ENCODE results near the gene KDM4B.

KDM4B gene

DNA sequence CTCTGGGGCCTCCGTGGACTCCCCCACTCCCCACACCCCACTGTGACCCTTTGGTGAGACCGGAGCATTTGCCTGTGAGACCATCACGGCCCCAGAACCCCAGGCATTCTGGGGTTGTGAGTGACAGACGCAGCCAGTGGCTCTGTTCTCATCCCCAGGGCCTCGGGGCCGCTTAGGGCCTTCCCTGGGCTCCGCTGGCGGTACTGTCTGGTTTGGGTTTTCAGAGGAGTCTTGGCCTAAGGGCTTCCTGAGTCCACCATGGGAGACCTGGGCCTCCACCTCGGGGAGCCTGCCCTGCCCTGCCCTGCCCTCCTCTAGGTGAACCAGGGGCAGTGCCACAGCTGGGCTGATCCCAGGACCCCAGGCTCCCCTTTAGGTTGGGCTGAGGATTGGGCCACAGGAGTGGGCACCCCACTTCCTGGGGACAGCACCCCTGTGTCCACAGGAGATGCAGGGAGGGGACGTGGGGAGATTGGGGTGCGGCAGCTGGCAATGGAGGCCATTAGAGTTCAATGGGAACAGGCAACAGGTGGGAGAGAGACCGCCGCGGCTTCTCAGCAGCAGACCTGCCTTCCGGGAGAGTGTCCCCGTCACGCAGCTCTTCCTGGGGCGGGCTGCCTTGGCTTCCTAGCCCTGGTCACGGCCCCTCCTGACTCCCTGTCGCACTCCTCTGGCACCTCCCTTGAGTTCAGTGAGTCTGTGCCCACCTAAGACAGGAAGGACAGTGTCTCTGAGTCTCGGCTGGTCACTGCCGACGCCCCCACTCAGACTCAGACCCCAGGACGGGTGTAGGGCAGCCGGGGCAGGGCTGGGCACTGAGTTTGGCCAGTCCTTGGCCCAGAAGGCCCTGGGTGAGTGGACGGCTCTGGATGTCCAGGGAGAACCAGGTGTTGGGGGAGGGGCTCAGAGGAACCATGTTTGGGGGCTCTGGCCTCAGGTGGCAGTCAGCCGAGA lies 164.1 kb downstream of the KDM4B start:
- DNase-seq: no peak

GRCh38 chr19:5133986-5134595 lies 165.2 kb downstream of the KDM4B start:
- DNase-seq: no peak

GRCh38 chr19:5134691-5135090 lies 165.8 kb downstream of the KDM4B start:
- DNase-seq: no peak

DNA sequence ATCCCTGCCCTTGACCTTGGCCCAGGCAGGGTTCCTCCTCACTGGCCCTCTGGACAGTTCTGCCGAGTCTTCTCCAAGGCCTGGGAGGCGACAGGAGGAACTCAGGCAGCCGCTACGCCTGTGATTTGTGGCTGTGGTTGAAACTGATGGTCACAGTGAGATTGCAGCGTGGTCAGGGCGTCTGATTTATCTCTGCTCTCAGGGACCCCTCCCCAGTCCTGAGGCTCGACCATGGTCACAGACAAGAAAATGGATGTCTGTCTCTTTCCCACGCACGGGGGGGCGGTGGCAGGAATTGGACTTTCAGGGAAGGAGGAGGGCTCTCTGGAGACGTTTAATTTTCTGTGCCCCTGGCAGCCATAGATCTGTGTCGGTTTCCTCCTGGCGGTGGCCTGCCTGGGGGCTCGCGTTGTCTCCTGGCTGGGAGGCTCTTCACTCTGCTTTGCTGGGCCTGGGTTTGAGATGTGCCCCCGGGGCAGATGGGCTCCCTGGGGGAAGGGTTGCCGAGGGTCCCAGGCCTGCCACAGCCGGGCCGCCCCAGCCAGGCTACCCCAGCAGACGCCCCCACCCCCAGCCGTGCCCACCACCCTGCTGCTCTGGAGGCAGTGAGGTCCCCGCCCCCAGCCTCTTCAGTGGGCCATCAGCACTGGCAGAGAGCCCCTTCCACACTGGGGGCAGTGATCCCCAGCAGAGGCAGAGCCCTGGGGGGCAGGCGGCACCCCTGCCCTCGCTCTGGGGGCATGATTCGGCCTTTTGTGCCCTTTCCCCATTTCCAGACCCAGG lies 167.4 kb downstream of the KDM4B start:
- no peak for DNase-seq

- peak in 10 of 56 donors; percentile 1 to 35 (median 23) for DNase-seq
Observed at GRCh38 chr19:5137114-5137513, 168.2 kb downstream of the KDM4B start.

DNA sequence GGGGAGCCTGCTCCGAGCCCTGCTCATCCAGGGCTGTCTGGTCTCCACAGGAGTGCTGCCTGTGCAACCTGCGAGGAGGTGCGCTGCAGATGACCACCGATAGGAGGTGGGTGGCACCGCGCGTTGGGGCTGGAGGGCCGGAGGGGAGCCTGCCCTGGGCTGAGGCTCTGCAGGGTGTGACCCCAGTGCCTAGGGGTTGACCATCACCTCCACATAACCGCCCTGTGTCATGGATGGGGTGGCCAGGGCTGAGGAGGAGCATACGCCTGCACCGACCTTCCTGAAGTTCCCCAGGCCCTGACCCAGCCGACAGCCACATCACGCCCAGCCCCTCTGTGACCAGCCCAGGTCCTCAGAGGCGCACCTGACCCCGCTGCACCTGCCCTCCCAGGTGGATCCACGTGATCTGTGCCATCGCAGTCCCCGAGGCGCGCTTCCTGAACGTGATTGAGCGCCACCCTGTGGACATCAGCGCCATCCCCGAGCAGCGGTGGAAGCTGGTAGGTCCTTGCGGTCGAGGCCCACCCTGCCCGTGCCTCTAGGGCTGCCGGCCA lies 168.7 kb downstream of the KDM4B start:
- peak in 2 of 56 donors; percentile 10 to 36 for DNase-seq

DNA sequence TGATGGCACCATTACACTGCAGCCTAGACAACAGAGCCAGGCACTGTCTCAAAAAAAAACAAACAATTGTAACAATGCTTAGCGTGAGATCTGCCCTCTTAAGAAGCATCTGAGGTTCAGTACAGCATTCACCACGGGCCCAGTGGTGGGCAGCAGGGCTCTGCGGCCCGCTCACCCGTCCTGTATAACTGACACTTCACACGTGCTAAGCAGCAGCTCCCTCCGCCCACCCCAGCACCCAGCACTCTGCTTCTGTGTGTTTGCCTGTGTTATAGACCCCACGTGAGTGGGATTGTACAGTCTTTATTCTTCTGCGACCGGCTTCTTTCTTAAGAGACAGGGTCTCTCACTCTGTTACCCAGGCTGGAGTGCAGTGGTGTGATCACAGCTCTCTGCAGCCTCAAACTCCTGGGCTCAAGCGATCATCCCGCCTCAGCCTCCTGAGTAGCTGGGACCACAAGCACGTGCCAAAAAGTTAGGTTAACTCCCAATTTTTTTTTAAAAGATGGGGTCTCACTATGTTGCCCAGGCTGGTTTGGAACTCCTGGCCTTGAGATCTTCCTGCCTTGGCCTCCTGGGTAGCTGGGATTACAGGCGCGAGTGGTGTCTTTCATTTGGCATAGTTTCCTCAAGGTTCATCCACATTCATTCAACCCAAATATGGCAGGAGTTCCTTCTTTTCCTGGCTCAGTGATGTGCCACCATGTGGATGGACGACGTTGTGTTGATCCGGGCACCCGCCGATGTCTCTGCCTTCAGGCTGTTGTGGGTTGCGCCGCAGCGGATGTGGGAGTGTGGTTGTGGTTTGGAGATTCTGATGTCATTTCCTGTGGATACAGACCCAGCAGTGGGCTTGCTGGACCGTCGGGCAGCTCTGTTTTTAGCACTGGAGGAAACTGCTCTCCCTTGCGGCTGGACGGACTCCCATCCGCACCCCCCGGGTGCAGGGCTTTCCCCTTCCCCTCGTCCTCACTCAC lies 170.0 kb downstream of the KDM4B start:
- peak in 22 of 56 donors; percentile 5 to 61 (median 24) for DNase-seq

- no peak for DNase-seq
Observed at GRCh38 chr19:5139583-5140325, 170.8 kb downstream of the KDM4B start.

GRCh38 chr19:5141129-5141849 lies 172.4 kb downstream of the KDM4B start:
- DNase-seq: peak in 12 of 56 donors; percentile 8 to 39 (median 26)

- DNase-seq: no peak
Observed at GRCh38 chr19:5141850-5142724, 173.2 kb downstream of the KDM4B start.

DNA sequence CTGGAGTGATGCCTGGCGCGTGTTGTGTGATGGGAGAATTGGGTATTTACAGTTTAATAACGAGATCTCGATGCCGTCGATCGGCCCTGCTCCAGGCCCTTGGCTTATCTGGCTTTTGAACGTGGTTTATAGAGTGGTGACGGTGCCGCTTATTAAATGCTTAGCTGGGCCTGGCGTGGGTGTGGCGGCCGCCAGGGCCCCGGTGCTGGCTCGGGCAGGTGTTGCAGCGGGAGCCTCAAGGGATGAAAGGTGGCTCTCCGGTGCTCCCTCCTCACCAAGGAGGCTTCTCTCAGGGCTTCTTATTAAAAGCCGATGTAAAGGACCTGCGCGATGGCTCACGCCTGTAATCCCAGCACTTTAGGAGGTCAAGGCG lies 173.8 kb downstream of the KDM4B start:
- DNase-seq: no peak

GRCh38 chr19:5143471-5144411 lies 174.8 kb downstream of the KDM4B start:
- no peak for DNase-seq

DNA sequence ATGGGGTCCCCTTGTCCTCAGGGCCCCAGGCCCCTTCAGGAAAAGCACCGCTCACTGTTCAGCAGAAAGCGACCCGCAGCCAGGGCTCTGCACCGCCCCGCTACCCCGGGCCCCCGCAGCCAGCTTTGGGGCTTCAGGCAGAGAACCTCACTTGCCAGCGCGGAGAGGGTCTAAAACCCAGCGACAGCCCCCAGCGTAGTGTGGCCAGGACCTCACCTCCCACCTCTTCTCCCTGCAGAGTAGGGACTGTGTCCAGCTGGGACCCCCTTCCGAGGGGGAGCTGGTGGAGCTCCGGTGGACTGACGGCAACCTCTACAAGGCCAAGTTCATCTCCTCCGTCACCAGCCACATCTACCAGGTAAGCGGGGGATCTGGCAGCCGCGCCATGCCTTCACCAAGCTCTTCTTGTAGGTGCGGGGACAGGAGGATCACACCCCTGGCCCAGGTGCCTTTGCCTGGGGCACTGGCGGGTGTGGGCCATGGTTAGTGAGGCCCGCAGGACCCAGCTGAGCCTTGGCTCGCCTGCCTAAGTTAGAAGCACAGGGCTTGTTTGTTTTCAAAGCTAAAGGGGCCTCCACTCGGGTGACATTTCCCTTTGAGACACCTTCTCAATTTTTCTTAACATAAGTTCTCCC lies 175.7 kb downstream of the KDM4B start:
- DNase-seq: no peak

DNA sequence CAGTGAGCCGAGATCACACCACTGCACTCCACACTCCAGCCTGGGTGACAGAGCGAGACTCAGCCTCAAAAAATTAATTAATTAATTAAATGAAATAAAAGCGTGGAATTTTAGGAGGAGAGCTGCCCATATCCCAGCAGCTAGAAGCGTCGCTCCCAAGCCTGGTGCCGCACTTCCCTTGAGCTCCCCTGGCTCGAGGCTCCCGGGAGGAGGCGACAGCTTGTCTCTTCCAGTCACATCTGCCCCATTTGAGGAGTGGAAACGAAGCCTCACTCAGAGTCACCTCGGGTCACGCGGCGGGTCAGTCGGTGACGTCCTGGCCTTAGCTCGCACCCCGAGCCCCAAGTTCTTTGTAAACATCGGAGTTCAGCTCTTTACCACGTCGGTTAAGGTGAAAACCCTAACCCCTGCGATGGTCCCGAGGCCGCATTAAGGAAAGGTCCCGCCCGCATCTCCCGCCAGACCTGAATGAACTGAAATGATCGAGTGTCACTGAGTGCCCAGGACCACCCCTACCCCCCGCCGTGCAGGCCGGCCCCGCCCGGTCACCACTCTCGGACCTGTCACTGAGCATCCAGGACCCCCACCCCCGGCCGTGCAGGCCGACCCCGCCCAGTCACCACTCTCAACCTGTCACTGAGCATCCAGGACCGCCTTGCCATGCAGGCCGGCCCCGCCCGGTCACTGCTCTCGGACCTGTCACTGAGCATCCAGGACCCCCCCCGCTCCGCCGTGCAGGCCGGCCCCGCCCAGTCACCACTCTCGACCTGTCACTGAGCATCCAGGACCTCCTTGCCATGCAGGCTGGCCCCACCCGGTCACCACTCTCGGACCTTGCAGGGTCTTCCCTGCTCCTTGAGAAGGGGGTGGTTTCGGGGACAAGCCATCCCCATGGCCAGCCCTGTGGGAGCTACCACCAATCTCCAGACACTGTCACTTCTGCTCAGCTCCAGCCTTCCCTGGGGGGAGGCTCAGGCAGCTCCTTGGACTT lies 176.9 kb downstream of the KDM4B start:
- no peak for DNase-seq

Measured in amygdala (tissue), 56 donors.